NT2/D1 (cell line): ENCODE data around the gene LDHB.

Experiments used
- DNase-seq: peaks from one replicate; pipeline ENCODE4 v3.0.0-alpha.2; 2011; ENCODE audit warnings: low read depth, low spot score
- H3K27me3 ChIP-seq: 2 replicates; pipeline ENCODE4 v1.6.0; 2011; ENCODE audit warnings: mild to moderate bottlenecking; ENCODE audit not compliant: insufficient read length, insufficient read depth
- H3K36me3 ChIP-seq: 2 replicates; pipeline ENCODE4 v1.6.1; 2011; ENCODE audit warnings: mild to moderate bottlenecking, low read length, mixed read lengths; ENCODE audit not compliant: insufficient read depth, insufficient read length
- H3K4me1 ChIP-seq: 2 replicates; pipeline ENCODE4 v1.5.1; 2011; ENCODE audit not compliant: insufficient read depth, insufficient read length
- H3K4me3 ChIP-seq: 2 replicates; pipeline ENCODE4 v1.5.1; 2011; ENCODE audit warnings: low read depth; ENCODE audit not compliant: insufficient read length
- H3K9ac ChIP-seq: 2 replicates; pipeline ENCODE4 v1.6.0; 2011; ENCODE audit warnings: low read depth; ENCODE audit not compliant: insufficient read length
- H3K9me3 ChIP-seq: 2 replicates; pipeline ENCODE4 v1.5.1; 2011; ENCODE audit warnings: mild to moderate bottlenecking, low read length; ENCODE audit not compliant: insufficient read depth
- SUZ12 ChIP-seq: IDR thresholded peaks from 2 replicates; pipeline ENCODE4 v1.6.1; 2011; ENCODE audit not compliant: insufficient read length, insufficient read depth; ENCODE audit errors: extremely low read depth
- YY1 ChIP-seq: IDR thresholded peaks from 2 replicates; pipeline ENCODE4 v1.6.1; 2011; ENCODE audit not compliant: insufficient read length, insufficient read depth
- ZNF274 ChIP-seq: IDR thresholded peaks from 2 replicates; pipeline ENCODE4 v1.6.1; 2011; ENCODE audit warnings: mild to moderate bottlenecking, low read depth, low read length

LDHB gene

DNA sequence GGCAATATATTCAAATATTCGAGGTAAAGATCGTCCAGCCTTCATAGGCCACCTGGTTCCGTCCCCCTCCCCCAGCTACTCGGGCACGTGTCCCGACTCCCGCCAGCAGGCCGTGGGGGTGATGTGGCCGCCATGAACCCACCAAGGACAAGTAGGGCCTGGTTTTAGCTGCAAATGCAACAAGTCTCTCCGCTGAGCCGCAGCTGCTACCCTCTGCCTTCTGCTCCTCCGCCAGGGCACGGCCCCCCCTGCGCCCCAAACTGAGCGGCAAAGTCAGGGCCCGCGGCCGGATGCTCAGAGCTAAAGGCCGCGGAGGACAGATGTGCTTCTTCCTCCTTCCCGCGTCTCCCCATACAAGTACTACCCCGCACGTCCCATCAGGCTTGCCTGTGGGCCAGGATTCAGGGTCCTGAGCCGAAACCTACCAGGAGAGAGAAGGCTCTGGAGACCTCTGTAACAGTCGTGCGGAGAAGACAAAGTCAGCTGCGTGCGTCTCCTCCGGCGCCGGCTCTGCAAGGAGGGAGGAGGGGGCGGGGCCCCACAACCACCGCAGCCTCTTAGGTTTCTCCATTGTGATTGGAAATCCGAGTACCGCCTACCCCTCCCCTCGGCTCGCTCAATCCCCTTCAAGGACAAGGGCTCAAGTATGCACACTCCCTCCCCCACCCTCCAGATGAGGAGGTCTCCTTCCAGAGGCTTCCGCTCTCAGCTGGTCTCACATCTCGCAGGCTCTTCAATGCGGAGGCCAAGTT, at the start of gene LDHB:
Gene LDHB (minus strand): TSS at position 517 of the 752 bp plus-strand sequence. CDS start 3,171 bp downstream, outside the sequence.
- peaks cover 47% of the 10 kb centered on the region for H3K36me3 ChIP-seq
- peak within 1 kb of the TSS; percentile 99 for H3K9ac ChIP-seq
- peaks cover 2% of the 10 kb centered on the region for H3K4me1 ChIP-seq
- DNase-seq: peak; percentile 100
- peaks cover 8% of the 10 kb centered on the region; the same call in 1 of the 2 replicates for H3K9me3 ChIP-seq
- peak within 1 kb of the TSS; percentile 98 for H3K4me3 ChIP-seq
- TF ChIP-seq SUZ12 (no peak), YY1 (peak; percentile 43)
- H3K27me3 ChIP-seq: no peaks in the 10 kb centered on the region

- Histone ChIP-seq H3K36me3 (no peaks in the 10 kb centered on the region), H3K27me3 (no peaks in the 10 kb centered on the region), H3K4me3 (no peak overlapping the region), H3K9ac (no peak overlapping the region), H3K9me3 (no peaks in the 10 kb centered on the region), H3K4me1 (no peaks in the 10 kb centered on the region)
- DNase-seq: no peak
- TF ChIP-seq YY1 (no peak), ZNF274 (no peak), SUZ12 (no peak)
Measured at GRCh38 chr12:21704847-21705246, 47.2 kb upstream of the LDHB start.

DNA sequence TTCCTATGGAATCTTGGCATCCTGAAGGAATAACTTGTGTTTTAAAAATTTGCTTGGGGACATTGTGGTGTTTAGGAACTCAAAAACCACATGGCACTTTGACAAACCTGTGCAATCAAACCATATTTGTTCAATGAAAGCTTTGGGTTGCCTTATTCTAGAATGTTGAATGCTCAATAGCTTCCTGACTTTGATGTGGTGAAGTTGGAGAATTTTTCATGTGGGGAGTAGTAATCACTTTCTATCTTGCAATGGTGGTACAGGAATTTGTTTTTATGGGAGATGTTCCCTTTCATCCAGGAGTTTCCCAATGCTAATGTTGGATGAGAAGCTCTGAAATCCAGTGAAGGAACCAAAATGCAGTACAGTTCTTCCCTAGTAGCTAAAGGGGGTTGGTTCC, 42.2 kb upstream of the LDHB start:
- H3K9me3 ChIP-seq: no peaks in the 10 kb centered on the region
- DNase-seq: no peak
- no peaks in the 10 kb centered on the region for H3K27me3 ChIP-seq
- H3K4me1 ChIP-seq: no peaks in the 10 kb centered on the region
- H3K4me3 ChIP-seq: no peak overlapping the region
- H3K9ac ChIP-seq: no peak overlapping the region
- no peak for TF ChIP-seq SUZ12
- no peak for TF ChIP-seq YY1
- TF ChIP-seq ZNF274: no peak
- H3K36me3 ChIP-seq: no peaks in the 10 kb centered on the region

DNA sequence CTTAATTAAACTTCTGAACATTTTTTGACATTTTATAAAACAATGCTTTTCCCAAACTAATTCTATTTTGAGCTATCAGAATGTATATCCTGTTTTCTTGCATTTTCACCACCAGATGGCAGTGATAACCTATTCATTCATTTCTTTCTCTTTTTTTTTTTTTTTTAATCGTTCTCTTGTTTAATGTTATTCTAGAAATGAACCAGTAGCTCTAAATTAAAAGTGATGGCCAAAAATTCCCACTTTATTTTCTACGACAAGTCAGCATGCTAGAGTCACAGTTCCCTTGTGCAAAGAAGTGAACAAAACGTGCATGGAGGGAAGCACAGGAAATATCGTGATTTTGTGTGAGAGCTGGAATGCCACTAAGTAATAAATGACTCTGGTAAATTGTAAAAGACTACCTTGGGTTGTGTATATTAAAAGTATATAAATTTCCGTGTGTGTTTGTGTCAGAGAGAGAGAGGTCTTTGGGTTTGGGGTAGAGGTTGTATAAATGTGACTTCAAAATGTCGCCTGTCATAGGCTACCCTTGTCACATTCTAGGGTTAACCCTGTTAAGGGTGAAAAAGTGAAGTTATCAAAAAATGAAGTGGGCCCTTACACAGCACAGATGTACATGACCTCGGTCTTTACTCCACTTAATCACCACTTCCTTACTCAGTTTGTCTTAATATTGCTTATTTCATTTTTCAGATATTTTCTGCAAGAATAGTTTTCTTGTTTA, 40.4 kb upstream of the LDHB start:
- Histone ChIP-seq H3K9ac (no peak overlapping the region), H3K4me3 (no peak overlapping the region), H3K9me3 (no peaks in the 10 kb centered on the region), H3K4me1 (no peaks in the 10 kb centered on the region), H3K27me3 (no peaks in the 10 kb centered on the region), H3K36me3 (no peaks in the 10 kb centered on the region)
- peak; percentile 54 for DNase-seq
- TF ChIP-seq ZNF274 (no peak), YY1 (no peak), SUZ12 (no peak)

DNA sequence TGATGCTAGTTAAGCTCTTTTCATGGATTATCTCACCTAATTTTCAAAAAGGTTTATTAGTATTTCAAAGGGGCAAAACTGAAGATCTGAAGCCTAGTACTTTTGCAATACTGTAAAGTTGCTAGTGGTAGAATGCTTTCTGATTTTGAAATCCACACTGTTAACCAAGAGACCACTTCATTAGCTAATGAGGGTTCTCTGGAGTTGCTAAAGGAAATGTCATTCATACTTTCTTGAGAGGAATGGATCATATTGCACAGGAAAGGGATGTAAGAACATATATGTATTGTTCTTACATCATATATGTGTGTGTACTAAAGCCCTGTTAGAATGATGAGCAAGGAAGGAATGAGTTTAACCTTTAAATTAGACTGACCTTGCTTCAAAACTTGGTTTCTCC, 39.0 kb upstream of the LDHB start:
- H3K36me3 ChIP-seq: no peaks in the 10 kb centered on the region
- no peaks in the 10 kb centered on the region for H3K27me3 ChIP-seq
- H3K9me3 ChIP-seq: no peaks in the 10 kb centered on the region
- no peak for DNase-seq
- H3K4me3 ChIP-seq: no peak overlapping the region
- no peak overlapping the region for H3K9ac ChIP-seq
- TF ChIP-seq YY1: no peak
- no peak for TF ChIP-seq ZNF274
- TF ChIP-seq SUZ12: no peak
- H3K4me1 ChIP-seq: no peaks in the 10 kb centered on the region

DNA sequence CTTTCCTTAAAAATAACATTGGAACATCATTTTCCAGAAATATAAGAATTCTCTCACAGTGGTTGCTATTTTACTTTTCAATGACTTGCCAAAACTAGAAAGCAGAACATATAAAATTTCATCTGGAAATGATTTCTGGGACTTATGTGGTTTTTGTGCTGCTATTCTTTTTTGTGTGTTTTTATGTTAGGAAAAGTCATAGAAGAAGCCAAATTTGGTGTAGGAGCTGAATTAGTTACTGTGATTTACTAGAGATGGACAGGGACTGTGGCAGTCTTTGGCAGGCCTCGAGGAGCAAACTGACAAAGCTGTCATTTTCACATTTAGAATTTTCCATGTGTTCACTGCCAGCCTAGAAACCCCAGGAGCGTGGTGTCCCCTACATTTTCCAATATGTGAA, 38.3 kb upstream of the LDHB start:
- Histone ChIP-seq H3K9me3 (no peaks in the 10 kb centered on the region), H3K36me3 (no peaks in the 10 kb centered on the region), H3K27me3 (no peaks in the 10 kb centered on the region), H3K4me3 (no peak overlapping the region), H3K9ac (no peak overlapping the region), H3K4me1 (no peaks in the 10 kb centered on the region)
- TF ChIP-seq ZNF274 (no peak), SUZ12 (no peak), YY1 (no peak)
- DNase-seq: no peak

DNA sequence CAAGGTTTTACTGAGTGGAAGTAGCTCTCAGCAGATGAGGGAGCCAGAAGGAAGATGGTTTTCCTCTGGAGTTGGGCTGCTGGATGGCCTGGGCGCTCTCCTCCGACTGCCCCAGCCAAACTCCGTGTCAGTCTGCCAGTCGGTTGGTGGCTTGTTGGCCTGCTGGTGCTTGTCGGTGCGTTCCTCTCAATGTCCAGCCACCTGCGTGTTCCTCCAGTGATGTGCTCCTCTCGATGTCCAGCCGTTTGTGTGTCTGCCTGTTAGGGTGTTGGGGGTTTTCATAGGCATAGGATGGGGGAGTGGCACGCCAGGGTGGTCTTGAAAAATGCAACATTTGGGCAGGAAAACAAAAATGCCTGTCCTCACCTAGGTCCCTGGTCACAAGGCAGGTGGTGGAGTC, 37.0 kb upstream of the LDHB start:
- Histone ChIP-seq H3K9ac (no peak overlapping the region), H3K36me3 (no peaks in the 10 kb centered on the region), H3K9me3 (peaks cover 3% of the 10 kb centered on the region), H3K27me3 (no peaks in the 10 kb centered on the region), H3K4me1 (no peaks in the 10 kb centered on the region), H3K4me3 (no peak overlapping the region)
- DNase-seq: no peak
- no peak for TF ChIP-seq ZNF274
- no peak for TF ChIP-seq SUZ12
- TF ChIP-seq YY1: no peak
